Stimulated activated CD8-positive, alpha-beta memory T cell treated with anti-CD3 and anti-CD28 coated beads, Interleukin-4, amount 100 ng/mL, for 1 hour (primary cell): Measurements from ENCODE around the gene SFTPB.

Experiments used
- DNase-seq, 2 donors: peaks; one replicate each; pipeline ENCODE4 v3.0.0-alpha.2; 2020; ENCODE audit warnings: low read depth in 2 of 2, low spot score in 1 of 2

SFTPB gene

DNA sequence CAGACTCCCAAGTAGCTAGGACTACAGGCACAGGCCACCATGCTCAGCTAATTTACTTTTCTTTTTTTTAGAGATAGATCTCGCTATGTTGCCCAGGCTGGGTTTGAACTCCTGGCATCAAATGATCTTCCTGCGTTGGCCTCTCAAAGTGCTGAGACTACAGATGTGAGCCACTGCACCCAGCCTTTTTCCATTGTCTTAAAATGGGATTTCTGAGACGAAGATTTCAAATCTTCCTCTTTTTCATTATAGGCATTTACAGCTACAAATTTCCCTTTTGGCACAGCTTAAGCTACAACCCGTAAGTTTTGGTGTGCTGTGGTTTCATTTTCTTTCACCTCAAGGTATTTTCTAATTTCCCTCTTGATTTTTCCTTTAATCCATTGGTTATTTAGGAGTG is 34.8 kb upstream of the SFTPB start:
- no peak for DNase-seq

DNA sequence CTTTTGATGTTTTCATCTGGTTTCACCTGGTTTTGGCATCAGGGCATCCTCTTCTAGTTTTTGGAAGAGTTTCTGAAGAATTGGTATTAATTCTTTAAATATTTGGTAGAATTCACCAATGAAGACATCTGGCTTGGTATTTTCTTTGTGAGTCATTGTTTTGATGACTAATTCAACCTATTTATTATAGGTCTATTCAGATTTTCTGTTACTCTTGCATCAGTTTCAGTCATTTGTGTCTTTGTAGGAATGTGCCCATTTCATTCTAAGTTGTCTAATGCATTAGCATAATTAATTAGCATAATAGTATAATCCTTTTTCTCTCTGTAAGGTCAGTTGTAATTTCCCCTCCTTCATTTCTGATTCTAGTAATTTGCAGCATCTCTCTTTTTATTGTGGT is 34.2 kb upstream of the SFTPB start:
- no peak for DNase-seq

DNA sequence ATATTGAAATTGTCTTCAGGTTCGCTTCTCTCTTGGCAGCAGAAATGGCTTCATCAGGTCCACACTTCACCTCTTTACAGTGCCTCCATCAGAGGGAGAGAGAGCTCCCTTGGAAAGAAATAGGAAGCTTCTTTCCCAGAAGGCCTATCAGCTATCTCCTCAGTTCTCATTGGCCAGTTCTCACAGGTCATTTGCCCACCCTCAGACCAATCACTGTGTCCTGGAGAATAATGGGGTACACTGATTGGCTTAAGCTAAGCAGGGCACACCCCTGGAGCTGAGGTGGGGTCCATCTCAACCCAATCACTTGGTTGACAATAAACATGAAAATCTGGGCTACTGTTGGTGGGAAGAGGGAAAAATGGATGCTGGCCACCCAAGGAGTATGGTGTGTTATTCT is 31.3 kb upstream of the SFTPB start:
- no peak for DNase-seq

DNA sequence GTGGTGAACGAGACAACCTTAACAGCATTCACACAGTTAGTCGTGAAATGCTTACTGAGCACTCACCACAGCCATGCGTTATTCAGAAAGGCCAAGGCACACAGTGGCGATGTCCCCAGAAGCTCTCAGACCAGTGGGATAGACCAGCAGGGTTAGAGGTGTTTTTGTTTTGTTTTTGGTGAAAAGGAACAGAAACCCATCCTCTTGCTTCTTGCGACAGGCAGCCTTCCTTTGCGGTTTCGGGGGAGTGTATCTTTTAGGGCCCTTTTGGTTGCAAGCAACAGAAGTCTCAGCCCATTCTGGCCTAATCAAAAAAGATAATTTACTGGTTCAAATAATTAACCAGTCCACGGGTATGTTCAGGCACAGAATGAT is 30.9 kb upstream of the SFTPB start:
- no peak for DNase-seq

DNA sequence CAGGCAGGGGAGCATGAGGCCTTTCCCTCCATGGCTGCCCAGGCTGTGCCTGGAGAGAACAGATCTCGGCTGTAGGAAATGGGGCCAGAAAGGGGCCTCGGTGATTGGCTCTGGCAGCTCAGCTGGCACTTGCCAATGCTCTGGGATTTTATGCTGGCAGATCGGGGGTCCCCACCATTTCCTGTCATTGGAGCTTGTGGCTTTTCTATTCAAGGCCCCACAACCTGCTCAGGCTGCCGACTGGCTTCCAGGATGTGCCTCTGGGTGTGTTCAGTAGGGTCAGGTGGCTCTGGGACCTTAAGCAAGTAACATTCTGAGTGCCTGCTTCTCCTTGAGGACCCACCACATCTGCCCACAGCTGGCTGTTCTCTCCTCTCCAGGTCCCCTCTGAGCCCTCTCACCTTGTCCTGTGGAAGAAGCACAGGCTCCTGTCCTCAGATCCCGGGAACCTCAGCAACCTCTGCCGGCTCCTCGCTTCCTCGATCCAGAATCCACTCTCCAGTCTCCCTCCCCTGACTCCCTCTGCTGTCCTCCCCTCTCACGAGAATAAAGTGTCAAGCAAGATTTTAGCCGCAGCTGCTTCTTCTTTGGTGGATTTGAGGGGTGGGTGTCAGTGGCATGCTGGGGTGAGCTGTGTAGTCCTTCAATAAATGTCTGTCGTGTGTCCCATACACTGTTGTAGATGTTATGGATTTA is 30.3 kb upstream of the SFTPB start:
- no peak for DNase-seq

DNA sequence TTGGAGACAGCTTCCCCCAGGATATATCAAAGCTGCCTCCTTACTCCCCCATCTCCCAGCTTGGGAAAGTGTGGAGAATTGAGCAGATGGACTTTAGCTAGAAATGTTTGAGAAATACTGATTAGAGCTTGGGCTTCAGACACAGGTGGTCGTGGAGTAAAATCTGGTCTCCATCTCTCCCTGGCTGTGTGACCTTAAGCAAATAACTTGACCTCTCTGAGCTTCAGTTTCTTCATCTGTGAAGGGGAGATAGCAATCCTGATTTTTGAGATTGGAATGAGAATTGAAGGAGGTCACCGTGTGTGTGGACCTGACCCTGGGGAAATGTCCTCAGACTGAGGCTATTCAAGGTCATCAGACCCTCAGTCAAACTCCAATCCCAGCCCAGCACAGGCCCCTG is 29.7 kb upstream of the SFTPB start:
- DNase-seq, result no peak

DNA sequence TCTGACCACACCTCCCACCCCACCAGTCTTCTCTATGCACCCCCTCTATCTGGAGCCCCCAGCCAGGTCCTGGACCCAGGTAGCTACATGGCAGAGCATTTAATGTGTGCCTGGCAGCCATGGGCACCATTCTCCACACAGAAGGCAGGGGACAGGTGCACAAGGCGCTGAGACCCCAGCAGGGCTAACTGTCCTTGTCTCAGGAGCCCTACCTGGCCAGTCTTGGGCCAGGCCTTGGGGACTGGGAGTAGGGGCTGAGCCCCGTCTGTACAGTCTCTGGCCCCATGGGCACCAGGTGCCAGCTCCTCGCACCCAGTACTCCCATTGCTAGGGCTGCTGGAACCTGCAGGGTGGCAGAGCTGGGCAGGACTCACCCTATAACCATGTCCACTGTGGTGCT is 29.1 kb upstream of the SFTPB start:
- DNase-seq, result no peak

DNA sequence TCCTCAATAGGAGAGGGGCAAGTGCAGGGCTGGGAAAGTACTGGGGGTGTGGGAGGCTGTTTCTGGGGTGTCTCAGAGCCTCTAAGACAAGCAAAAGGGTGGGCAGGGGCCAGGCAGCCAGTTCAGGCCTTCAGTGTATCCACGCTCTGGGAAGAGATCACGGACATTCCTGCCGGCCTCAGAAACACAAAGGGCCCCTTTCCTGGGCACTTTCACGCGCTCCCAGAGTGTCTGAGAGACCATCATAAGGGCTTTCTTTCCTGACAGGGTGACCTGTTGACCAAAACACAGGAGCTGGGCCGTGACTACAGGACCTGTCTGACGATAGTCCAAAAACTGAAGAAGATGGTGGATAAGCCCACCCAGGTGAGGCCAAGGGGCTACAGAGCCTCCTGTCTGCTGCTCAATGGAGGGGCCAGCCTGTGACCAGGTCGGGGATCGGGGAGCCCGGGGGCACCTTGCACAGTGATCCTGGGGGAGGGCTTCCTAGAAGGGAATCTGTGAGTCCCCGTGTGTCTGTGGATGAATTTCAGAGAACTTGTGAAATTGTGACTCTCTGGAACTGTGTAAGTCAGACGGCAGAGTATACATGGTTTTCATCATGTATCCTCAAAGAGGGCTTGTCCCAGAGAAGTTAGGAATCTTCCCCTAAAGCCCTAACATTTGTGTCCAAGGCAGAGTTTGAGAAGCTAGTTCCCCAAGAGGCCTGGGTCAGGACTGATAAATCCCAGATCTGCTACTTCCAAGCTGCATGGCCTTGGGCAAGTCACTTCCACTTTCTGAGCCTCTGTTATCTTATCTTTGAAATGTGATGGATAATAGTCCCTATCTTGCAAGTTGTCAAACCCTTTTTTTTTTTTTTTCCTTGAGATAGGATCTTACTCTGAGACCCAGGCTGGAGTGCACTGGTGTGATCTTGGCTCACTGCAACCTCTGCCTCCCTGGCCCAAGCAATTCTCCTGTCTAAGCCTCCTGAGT is 28.0 kb upstream of the SFTPB start:
- no peak for DNase-seq

DNA sequence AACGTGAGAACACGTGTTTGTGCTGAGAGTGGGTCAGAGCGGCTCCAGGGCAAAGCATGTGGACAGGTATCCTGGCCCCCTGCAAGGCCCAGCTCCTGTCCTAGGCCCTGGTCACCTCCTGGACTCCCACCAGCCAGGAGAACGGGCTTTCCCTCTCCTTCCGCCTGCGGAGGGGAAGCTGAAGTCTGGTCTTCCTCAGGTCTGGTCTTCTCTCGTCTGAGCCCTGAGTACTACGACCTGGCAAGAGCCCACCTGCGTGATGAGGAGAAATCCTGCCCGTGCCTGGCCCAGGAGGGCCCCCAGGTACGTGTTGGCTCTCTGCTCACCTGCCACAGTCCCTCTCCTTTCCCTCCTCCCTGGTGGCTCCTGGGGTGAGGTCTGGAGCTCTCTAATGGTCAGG is 27.1 kb upstream of the SFTPB start:
- DNase-seq, result no peak

DNA sequence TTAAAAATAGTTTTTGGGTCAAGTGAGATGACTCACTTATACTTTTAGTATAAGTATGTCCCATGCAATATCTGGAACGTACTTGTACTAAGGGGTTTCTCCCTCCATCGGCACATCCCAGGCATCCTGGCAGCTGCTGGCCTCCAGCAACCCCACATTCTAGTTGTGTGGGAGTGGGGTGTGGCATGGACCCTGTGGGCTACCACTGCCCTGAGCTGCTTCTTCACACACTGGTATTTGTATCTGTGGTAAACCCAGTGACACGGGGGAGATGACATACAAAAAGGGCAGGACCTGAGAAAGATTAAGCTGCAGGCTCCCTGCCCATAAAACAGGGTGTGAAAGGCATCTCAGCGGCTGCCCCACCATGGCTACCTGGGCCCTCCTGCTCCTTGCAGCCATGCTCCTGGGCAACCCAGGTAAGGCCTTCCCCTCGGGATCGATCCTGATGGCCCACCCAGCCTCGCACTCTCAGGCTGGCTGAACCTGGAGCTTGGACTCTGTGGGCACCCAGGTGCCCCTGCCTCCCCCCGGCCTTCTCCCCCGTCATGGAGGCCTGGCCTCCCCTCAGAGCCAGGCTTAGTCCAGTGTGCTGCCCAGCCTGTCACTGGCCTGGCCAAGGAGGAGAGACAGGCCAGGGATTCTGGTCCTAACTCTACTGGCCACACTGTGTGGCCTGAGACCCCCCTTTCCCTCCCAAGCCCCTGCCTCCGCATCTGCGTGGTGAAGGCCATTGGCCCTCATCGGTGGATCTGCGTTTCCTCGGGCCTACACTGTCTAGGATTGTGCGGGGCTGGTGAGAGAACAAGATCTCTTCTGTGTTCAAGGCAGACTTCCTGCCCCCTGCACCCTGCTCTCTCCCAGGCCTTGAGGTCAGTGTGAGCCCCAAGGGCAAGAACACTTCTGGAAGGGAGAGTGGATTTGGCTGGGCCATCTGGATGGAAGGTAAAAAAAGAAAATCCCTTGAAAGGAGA is 26.3 kb upstream of the SFTPB start, which contains the start of gene GNLY:
Gene GNLY, plus strand, starts transcription at position 307 of the 974 bp plus-strand sequence. Its CDS starts 61 bp downstream, at position 368.
- DNase-seq, result no peak

DNA sequence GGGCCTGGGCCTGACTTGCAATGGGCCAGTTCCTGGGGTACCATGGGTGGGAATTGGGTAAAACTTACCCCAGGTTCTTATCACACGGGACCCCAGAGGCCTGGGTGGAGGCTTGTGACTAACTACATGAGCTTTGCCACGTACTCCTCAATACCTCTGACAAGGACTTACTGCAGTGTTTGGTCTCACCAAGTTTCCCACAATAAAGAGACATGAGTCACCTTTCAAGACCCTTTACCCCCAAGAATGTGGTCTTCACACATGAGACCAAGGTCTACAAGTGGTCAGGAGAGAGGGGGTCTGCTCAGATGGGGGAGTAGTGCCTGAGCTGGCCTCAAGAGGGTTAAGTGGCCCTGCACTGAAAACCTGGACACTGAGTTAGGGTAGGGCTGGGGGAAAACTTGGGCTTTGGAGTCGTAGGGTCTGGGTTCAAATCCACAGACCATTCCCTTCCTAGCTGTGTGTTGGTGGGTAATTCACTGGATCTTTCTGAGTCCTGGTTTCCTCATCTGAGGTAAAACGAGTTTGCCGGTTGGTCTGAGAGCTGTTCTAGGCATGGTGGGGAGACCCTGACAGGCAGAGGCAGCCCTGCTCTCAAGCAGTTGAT is 24.1 kb upstream of the SFTPB start:
- no peak for DNase-seq

DNA sequence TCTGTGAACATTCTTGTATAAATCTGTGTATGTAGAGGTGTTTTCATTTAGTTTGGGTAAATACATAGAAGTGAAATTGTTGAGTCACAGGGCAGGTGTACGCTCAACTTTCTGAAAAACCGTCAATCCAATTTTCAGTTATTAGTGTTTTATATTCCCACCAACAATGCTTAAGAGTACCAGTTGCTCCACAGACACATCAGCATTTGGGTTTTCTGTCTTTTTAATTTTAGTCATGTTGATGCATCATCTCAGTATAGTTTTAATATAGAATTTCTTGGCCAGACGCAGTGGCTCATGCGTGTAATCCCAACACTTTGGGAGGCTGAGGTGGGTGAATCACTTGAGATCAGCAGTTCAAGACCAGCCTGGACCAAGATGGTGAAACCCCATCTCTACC is 22.9 kb upstream of the SFTPB start:
- DNase-seq, result no peak

DNA sequence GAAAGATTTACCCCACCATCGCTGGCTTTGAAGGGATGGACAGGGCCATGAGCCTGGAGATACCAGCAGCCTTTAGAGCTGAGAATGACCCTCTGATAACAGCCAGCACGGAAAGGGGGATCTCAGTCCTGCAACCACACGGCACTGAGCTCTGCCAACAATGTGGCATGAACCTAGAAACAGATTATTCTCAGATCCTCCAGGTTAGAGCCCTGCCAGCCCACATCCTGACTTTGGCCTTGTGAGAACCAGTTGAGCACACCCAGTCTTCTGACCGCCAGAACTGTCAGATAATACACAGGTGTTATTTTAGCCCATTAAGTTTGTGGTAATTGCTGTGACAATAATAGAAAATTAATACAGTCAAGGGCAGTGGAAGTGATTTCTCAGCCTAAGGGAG is 16.8 kb upstream of the SFTPB start:
- DNase-seq, result no peak

DNA sequence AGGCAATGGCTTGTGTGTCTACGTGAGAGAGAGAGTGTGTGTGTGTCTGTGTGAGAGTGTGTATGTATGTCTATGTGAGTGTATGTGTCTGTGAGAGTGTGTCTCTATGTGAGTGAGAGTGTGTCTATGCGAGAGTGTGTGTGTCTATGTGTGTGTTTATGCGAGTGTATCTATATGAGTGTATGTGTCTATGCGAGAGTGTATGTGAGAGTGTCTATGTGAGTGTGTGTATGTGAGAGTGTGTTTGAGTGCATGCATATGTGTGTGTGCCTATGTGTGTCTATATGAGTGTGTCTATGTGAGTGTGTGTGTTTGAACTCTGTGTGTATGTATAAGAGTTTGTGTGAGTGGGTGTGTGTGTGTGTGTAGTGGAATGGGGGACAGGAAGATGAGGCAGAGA is 16.4 kb upstream of the SFTPB start:
- DNase-seq, result no peak

DNA sequence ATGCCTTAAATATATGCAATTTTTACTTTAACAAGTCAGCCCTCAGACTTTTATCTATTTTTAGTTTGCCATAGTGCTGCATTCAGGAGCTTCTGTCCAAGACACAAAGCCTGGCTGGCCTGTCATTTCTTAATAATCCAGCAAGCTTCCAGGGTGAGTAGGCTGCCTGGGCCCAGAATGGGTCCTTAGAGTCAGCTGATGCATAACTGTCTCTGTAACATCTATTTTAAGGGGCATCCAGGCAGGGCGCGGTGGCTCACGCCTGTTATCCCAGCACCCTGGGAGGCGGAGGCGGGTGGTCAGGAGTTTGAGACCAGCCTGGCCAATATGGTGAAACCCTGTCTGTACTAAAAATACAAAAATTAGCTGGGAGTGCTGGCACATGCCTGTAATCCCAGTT is 14.4 kb upstream of the SFTPB start:
- DNase-seq, result no peak

DNA sequence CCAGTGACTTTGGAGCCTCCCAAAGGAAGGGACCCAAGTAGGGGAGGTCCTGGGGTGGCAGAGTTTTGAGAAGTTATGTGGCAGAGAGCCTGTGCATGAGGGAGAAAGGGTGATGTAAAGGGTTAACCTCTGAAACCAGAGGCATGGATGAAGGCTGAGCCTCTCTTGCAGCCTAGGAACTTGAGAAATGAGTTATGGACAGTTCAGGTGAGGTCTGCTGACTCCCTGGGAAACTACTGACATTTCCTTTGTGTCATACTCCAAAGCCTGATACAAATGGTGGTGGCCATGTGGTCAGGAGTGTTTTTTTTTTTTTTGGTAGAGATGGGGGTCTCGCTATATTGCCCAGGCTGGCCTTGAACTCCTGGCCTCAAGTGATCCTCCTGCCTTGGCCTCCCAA is 13.8 kb upstream of the SFTPB start:
- no peak for DNase-seq

DNA sequence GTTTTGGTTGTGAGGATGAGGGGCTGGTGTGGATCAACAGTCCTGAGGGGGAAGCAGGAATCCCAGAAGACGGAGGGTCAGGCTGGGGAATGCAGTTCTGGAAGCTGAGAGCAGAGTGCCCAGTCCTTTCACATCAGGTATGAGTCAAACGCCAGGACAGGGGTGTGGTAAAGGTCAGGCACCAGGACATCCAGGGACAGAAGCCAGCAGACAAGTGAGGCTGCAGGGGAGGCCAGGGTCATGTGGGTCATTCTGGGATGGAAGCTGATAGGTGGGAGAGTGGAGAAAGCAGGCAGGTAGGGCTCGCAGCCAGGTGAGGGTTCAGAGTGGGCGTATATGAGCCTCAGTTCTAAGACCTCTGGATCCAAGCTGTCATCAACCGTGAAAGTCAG is 13.4 kb upstream of the SFTPB start:
- DNase-seq, result no peak

DNA sequence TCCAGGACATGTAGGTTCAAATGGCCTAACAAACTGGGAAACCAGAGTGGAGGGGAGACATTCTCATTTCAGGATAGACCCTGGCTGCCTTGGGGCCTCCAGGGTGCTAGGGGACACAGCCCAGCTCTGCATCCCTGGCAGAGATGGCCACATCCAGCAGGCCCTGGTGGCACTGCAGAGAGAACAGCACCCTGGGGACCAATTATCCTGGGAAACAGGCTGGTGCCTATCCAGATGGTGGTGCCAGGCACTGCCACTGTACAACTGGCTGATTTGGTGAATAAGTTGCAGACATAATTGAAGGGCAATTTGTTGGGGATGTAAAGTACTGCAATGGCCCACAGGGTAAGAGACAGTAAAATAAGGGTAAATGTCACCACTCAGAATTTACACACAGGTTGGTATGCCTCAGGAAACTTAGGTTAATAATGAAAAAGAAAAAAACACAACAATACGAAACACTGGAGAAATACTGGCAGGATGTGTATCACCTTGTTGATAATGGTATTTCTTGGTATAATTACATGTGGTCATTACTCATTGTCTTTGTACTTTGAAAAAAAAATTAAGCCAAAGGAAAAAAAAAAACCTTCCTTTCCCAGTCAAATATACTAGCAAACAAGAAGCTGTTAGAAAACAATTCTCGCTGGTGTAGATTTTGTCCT is 12.8 kb upstream of the SFTPB start:
- no peak for DNase-seq

DNA sequence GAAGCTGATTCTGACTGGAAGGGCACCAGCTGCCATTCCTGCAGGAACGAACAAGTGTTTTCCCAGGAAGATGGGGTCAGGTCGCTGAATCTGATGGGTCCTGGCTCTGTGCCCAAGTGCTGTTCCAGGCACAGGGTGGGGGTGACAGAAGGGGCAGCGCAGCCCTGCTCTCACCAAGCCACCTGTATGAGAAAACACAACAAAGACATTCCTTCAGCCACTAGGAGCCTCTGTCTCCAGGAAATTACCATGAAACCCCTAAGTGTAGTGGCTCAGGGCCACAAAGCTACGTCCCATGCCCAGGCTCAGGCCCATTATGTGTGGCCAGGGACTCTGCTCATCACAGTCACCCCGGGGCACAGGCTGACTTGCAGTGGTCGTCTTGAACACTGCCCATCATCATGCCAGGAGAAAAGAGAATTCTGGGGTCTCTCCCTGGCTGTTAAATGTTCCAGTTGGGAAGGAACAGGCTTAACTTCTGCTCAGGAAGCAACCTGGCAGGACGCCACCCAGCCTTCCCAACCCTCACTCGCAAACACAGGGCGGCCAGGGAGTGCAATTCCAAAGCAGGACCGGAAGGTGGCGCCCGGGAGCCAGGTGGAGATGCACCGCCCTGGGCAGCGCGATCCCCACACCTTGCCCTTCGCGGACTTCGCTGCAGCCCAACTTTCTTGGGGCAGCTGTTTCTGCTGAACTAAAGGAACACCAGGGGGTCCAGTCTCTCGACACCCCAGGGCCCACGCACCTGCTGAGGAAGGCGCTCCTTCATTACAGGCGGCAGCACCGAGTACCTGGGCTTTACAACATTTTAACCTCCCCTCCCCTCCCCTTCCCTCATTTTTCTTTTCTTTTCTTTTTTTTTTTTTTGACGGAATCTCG is 11.0 kb upstream of the SFTPB start:
- peak; percentile 53 to 58 for DNase-seq
